Spleen (tissue), 7 donors: ENCODE results near the gene SLC39A7.

Experiments
- CTCF ChIP-seq, 11 experiments: fragments of 200-600 bp in 7 of 11; fragments of 450-650 bp in 4 of 11; sonication (generic) in 4 of 11; IDR thresholded peaks in 8 of 11; conservative IDR thresholded peaks in 3 of 11; 1 replicate in 7 of 11; 2 replicates in 4 of 11; pipeline versions ENCODE4 v1.4.0 to v1.8.0; 2016 to 2021; ENCODE audit warnings: antibody characterized with exemption in 11 of 11, inconsistent platforms in 4 of 11, mild to moderate bottlenecking in 1 of 11
- POLR2A ChIP-seq, 3 donors: fragments of 450-650 bp; IDR thresholded peaks; one replicate each; pipeline ENCODE4 v1.5.1; 2017; ENCODE audit warnings: antibody characterized with exemption in 3 of 3, mild to moderate bottlenecking in 1 of 3
- donor health status: DM: no; HTN: no; CAD: no; lungs with moderate emphysema.
- donor health status: DM: no; HTN: no; CAD: no.
- donor health status: DM: no; HTN: no; CAD: no.

- no peak for TF ChIP-seq POLR2A (IDR thresholded peaks at IDR 0.05)
- TF ChIP-seq CTCF (IDR thresholded peaks at IDR 0.05 in 8 of 11, conservative IDR thresholded peaks at IDR 0.05 in 3 of 11), result no peak
These were observed 6.3 kb downstream of the SLC39A7 start for GRCh38 chr6:33206864-33207551.
